ENCODE data around the gene NUCB1. TPM values are rescaled to one million over a fixed set of nuclear protein-coding genes. Genes with fewer than 3 reads are reported as not detected.
A peak's percentile ranks its signal among the peaks of the same experiment; 100 is the strongest.

Gene NUCB1
- total and polyA plus RNA-seq, 8 donors, result 60.9 to 136 (median 96.3) TPM

- Histone ChIP-seq H3K36me3 (no peaks in the 10 kb centered on the region), H3K4me3 (no peak overlapping the region), H3K27ac (no peak overlapping the region), H3K9me3 (no peaks in the 10 kb centered on the region), H3K27me3 (no peaks in the 10 kb centered on the region), H3K4me1 (peaks cover 0 to 6% (median 4%) of the 10 kb centered on the region in 3 donors)
- intact Hi-C loops (cut with DNase I), result no loop called here
- FAIRE-seq, result no peak
- ATAC-seq, result no peak
- no peak for TF ChIP-seq CTCF (IDR thresholded peaks at IDR 0.05)
- no peak for DNase-seq
- WGBS, 2 donors, result 95 to 96% methylated on average over 7 to 8 of the region's 8 CpGs
Measured at GRCh38 chr19:48958006-48958405, 57.9 kb downstream of the NUCB1 start.

GRCh38 chr19:48959341-48960239, 59.5 kb downstream of the NUCB1 start:
- Histone ChIP-seq H3K27me3 (no peaks in the 10 kb centered on the region), H3K4me3 (no peak overlapping the region), H3K9me3 (no peaks in the 10 kb centered on the region), H3K4me1 (peaks cover 10 to 19% (median 11%) of the 10 kb centered on the region in 3 donors), H3K36me3 (no peaks in the 10 kb centered on the region), H3K27ac (no peak overlapping the region)
- TF ChIP-seq CTCF (IDR thresholded peaks at IDR 0.05), result no peak
- DNase-seq, result no peak
- no peak for ATAC-seq
- intact Hi-C loops (cut with DNase I), result loop anchor here in 2 of 3 donors (10.0 kb wide), 2 partner anchors 85 to 165 kb away; partner anchors contain the start of gene PPP1R15A (in 1 of the 2)
- no peak for FAIRE-seq
- 86 to 94% methylated on average over 16 of the region's 16 CpGs for WGBS, 2 donors

- H3K4me1 ChIP-seq, result peaks cover 7 to 15% (median 13%) of the 10 kb centered on the region in 3 donors
- TF ChIP-seq CTCF (IDR thresholded peaks at IDR 0.05), result no peak
- intact Hi-C loops (cut with DNase I), result loop anchor here in 2 of 3 donors (10.0 kb wide), 2 partner anchors 86 to 166 kb away; partner anchors contain the start of gene PPP1R15A (in 1 of the 2)
- ATAC-seq (no peak), DNase-seq (peak in 4 of 6 donors; percentile 23 to 78 (median 44)), FAIRE-seq (no peak)
- H3K27ac ChIP-seq, result no peak overlapping the region
- no peak overlapping the region for H3K4me3 ChIP-seq
- no peaks in the 10 kb centered on the region for H3K9me3 ChIP-seq
- H3K27me3 ChIP-seq, result no peaks in the 10 kb centered on the region
- WGBS, 2 donors, result 89 to 92% methylated on average over 17 to 19 of the region's 19 CpGs
- no peaks in the 10 kb centered on the region for H3K36me3 ChIP-seq
Measured at GRCh38 chr19:48961051-48961649, 61.0 kb downstream of the NUCB1 start.

GRCh38 chr19:48961673-48962028, 61.5 kb downstream of the NUCB1 start:
- H3K27ac ChIP-seq, result peak overlapping the region in 2 of 4 donors; percentile 41 to 44
- 84 to 88% methylated on average over 12 of the region's 12 CpGs for WGBS, 2 donors
- H3K27me3 ChIP-seq, result no peaks in the 10 kb centered on the region
- intact Hi-C loops (cut with DNase I), result loop anchor here in 2 of 3 donors (10.0 kb wide), 2 partner anchors 87 to 167 kb away; partner anchors contain the start of gene PPP1R15A (in 1 of the 2)
- TF ChIP-seq CTCF (IDR thresholded peaks at IDR 0.05), result no peak
- DNase-seq, result no peak
- no peak overlapping the region for H3K4me3 ChIP-seq
- no peaks in the 10 kb centered on the region for H3K9me3 ChIP-seq
- ATAC-seq, result no peak
- no peaks in the 10 kb centered on the region for H3K36me3 ChIP-seq
- H3K4me1 ChIP-seq, result peaks cover 12 to 17% (median 15%) of the 10 kb centered on the region in 3 donors
- no peak for FAIRE-seq
